ENCODE data around the gene DHX36.

- TF ChIP-seq, protein P1, sequence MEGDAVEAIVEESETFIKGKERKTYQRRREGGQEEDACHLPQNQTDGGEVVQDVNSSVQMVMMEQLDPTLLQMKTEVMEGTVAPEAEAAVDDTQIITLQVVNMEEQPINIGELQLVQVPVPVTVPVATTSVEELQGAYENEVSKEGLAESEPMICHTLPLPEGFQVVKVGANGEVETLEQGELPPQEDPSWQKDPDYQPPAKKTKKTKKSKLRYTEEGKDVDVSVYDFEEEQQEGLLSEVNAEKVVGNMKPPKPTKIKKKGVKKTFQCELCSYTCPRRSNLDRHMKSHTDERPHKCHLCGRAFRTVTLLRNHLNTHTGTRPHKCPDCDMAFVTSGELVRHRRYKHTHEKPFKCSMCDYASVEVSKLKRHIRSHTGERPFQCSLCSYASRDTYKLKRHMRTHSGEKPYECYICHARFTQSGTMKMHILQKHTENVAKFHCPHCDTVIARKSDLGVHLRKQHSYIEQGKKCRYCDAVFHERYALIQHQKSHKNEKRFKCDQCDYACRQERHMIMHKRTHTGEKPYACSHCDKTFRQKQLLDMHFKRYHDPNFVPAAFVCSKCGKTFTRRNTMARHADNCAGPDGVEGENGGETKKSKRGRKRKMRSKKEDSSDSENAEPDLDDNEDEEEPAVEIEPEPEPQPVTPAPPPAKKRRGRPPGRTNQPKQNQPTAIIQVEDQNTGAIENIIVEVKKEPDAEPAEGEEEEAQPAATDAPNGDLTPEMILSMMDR (IDR thresholded peaks at IDR 0.05), result no peak
- no peak for TF ChIP-seq POLR2A (IDR thresholded peaks at IDR 0.05)
Measured at GRCh38 chr3:154236331-154236730, 88.0 kb downstream of the DHX36 start.

All from uterus (tissue), 2 donors.